GM13977 (cell line): ENCODE measurements around the gene GZMM.

ENCODE experiments used
- DNase-seq: peaks from one replicate; pipeline ENCODE4 v3.0.0; 2012; ENCODE audit warnings: low spot score
- in situ Hi-C: fragments of 300-500 bp; cut with MboI; formaldehyde crosslinking; loops from one replicate; pipeline ENCODE4 v1.12.0; 2022; ENCODE audit warnings: low sequenced_read_pairs, low pct_unique_long_range_greater_than_20kb, mixed read lengths, inconsistent platforms; ENCODE audit not compliant: unreplicated experiment
- TF ChIP-seq, protein P1 (sequence below): IDR thresholded peaks from 2 replicates; pipeline ENCODE4 v1.5.1; 2012; ENCODE audit warnings: mild to moderate bottlenecking, control low read depth; ENCODE audit not compliant: insufficient read depth; ENCODE audit errors: extremely low read depth, missing control alignments

The GZMM gene

DNA sequence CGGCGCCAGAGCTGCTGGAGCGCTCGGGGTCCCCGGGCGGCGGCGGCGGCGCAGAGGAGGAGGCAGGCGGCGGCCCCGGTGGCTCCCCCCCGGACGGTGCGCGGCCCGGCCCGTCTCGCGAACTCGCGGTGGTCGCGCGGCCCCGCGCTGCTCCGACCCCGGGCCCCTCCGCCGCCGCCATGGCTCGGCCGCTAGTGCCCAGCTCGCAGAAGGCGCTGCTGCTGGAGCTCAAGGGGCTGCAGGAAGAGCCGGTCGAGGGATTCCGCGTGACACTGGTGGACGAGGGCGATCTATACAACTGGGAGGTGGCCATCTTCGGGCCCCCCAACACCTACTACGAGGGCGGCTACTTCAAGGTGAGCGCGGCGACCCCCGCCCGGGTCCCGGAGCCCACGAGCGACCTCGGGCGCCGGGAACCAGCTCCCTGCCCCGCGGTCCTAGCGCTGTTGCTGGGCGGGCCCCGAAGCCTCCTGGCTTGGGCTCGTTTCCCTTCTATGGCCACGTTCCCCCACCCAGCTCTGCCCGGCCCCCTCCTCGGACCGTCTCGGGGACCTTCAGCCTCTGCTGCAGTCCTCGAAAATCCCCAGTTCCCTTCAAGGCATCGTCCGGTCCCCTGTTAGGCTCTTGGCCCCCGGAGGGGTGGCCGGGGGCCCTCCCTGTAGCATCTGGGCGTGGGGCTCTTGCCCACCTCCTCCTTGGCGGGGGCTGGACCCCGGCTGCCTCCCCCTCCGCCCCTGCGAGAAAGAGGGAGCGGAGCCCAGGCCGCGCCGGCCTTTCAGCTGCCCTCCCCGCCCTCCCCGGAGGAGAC is 11.9 kb upstream of the GZMM start, which contains the start of gene CDC34:
CDC34 (plus strand) TSS at position 8 of the 808 bp plus-strand sequence; CDS start at position 180, 172 bp downstream.
- TF ChIP-seq, protein P1, sequence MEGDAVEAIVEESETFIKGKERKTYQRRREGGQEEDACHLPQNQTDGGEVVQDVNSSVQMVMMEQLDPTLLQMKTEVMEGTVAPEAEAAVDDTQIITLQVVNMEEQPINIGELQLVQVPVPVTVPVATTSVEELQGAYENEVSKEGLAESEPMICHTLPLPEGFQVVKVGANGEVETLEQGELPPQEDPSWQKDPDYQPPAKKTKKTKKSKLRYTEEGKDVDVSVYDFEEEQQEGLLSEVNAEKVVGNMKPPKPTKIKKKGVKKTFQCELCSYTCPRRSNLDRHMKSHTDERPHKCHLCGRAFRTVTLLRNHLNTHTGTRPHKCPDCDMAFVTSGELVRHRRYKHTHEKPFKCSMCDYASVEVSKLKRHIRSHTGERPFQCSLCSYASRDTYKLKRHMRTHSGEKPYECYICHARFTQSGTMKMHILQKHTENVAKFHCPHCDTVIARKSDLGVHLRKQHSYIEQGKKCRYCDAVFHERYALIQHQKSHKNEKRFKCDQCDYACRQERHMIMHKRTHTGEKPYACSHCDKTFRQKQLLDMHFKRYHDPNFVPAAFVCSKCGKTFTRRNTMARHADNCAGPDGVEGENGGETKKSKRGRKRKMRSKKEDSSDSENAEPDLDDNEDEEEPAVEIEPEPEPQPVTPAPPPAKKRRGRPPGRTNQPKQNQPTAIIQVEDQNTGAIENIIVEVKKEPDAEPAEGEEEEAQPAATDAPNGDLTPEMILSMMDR: no peak
- in situ Hi-C loops: no loop called here
- peak; percentile 72 for DNase-seq

DNA sequence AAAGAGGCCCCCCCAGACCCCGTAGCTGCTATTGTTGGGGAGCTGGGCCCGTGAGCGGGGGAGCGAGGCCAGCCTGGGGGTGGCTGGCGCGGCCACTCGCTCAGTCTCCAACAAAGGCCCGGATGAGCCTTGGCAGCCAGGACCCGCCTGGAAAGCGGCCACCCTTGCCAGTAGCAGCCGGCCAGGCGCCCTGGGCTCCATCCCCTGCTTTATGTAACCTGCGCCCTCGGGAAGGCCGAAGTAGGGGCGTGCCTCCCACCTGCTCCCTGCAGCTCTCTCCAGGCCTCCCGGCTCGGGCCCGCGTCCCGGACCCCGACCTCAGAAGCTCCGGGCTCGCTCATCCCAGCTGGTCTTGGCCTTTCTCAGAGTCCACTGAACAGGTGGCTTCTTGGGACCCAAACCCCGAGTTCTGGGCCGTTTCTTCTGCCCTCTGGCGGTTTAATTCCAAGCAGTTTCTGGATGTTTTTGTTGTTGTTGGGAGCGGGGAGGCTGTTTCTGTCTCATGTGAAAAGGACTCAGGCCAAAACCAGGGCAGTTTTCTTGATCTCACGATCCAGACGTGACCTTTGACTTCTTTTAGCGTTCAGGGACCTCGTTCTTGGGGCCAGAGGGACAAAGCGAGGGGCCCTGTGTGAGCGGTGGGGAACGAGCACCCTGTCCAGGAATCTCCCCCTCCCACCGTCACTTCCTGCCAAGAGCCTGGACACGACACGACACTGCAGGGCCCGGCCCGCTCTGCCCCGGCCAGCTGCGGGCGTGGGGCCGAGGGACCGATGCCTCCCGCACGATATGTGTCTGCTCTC is 11.1 kb upstream of the GZMM start:
- peak; percentile 76 for DNase-seq
- in situ Hi-C loops: no loop called here
- TF ChIP-seq, protein P1: peak; percentile 45

DNA sequence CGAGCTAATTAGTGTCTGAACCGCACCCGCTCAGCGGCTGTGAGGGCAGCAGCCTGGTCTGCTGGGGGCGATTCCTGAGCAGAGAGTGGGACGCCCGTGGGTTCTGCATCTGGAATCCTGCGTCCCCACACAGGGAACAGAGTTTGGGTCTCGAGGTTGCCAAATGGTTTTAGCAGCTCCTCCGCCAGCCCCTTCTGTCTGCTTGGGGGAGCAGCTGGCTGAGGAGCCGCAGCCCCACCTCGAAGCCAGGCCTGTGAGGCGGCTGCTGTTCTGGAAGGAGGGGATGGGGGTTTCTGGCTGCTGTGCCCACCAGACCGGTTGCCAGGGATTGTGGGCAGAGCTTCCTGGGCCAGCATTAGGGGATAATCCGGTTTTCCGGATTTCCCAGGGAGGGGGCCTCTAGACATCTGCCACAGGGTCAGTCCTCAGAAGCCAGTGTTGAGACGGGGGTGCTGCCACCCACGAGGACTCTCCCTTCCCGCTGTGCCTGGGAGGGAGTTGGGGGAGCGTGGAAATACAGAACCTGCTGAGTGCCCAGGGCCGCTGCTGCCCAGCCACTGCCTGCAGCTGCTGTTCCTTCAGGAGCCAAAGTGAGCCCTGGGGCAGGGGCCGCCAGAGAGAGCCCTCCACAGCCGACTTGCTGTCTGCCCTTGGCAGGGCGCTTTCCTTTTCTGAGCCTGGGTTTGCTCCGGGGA is 10.3 kb upstream of the GZMM start:
- TF ChIP-seq, protein P1: no peak
- in situ Hi-C loops: no loop called here
- no peak for DNase-seq

DNA sequence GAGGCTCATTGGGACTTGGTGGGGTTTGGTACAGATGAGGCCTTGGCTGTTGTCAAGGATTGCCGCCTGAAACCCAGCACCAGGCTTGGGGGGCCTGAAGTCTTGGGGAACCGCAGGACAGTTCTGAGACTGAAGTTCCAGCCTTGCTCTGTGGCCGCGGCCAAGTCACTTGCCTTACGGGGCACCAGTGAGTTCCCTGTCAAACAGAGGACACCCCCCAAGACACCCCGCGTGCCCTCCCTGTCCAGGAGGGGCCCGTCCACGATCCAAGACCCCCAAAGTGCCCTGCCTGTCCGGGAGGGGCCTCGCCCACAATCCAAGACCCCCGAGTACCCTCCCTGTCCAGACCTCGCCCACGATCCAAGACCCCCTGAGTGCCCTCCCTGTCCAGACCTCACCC is 9.8 kb upstream of the GZMM start:
- TF ChIP-seq, protein P1: no peak
- in situ Hi-C loops: no loop called here
- DNase-seq: no peak

DNA sequence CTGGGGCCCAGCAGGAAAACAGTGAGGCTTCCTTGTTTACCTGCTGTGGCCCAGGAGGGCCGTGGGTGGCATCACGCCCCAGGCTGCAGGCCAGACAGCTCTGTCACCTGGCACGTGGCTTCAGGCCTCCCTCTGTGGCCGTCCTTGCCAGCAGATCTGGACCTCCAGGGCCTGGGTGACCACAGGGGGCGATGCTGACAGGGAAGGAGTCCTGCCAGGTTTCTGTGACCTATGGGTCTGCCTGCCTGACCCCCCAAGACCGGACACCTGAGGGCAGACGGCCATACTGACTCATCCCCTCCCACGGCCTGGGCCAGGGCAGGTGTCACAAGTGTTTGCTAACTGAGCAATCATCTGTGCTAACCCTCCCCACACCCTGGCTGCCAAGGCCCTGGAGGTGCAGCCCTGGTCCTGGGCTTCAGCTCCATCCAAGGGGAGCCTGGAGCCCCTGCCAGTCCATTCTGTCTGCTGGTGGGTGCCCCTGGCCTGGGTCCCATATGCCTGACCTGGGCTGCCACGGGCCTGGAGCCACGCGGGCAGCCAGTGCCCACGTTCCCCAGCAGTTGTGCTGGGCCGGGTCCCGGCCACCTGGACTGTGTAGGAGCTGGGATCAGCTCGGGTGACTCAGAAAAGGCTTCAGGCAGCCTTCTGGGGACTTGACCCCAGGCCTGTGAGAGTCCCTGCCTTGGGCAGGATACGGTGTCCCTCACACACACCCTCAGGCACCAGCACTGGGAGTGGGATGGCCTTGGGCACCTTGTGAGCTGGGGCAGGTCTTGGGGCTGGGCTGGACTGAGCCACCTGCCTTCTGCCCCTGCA is 8.6 kb upstream of the GZMM start:
- in situ Hi-C loops: no loop called here
- TF ChIP-seq, protein P1: no peak
- DNase-seq: no peak
